Measurements from ENCODE around the gene ATP6V1B1. TPM values are rescaled to one million over a fixed set of nuclear protein-coding genes. Genes with fewer than 3 reads are reported as not detected.

The ATP6V1B1 gene
- total RNA-seq, 2 donors from 2014 or later, result not detected

DNA sequence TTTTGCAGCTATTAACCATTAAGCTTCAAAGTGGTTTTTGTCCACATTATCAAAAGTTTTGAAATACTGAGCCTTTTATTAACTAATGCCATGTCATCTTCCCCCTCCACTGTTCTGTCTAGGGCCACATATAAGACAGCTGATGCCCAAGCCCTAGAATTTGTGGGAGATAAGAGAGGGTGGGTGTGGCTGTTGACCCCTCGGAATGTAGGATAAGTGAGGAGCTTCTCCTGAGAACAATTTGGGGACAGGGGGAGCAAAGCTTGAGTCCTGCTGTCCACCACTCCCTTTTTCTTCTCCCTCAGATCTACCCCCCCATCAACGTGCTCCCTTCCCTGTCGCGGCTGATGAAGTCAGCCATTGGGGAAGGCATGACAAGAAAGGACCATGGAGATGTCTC is 28.4 kb downstream of the ATP6V1B1 start:
- H3K4me1 Mint-ChIP-seq, result peaks cover 2% of the 10 kb centered on the region
- no peak overlapping the region for H3K4me3 Mint-ChIP-seq
- no peak overlapping the region for H3K4me3 ChIP-seq (ENCODE audit: low read length)
- no peaks in the 10 kb centered on the region for H3K9me3 Mint-ChIP-seq
- DNase-seq, result no peak
- peaks cover 86% of the 10 kb centered on the region for H3K27me3 Mint-ChIP-seq (ENCODE audit: insufficient read depth)
- H3K27me3 ChIP-seq (ENCODE audit: control insufficient read depth, insufficient read depth, low read length, poor library complexity, severe bottlenecking), result peaks cover 77% of the 10 kb centered on the region
- no peaks in the 10 kb centered on the region for H3K36me3 ChIP-seq (ENCODE audit: control insufficient read depth, insufficient read depth, low read length)
- WGBS, 2 experiments (ENCODE audit: insufficient coverage in 1 of 2, insufficient read length in 1 of 2), result 75% methylated on average over 4 of the region's 4 CpGs; no CpG with 5 or more reads in 1 of the 2 experiments
- H3K4me1 ChIP-seq (ENCODE audit: control insufficient read depth, insufficient read depth, low read length), result no peaks in the 10 kb centered on the region
- no peak overlapping the region for H3K27ac ChIP-seq (ENCODE audit: low read depth, low read length)
- TF ChIP-seq, protein P1, sequence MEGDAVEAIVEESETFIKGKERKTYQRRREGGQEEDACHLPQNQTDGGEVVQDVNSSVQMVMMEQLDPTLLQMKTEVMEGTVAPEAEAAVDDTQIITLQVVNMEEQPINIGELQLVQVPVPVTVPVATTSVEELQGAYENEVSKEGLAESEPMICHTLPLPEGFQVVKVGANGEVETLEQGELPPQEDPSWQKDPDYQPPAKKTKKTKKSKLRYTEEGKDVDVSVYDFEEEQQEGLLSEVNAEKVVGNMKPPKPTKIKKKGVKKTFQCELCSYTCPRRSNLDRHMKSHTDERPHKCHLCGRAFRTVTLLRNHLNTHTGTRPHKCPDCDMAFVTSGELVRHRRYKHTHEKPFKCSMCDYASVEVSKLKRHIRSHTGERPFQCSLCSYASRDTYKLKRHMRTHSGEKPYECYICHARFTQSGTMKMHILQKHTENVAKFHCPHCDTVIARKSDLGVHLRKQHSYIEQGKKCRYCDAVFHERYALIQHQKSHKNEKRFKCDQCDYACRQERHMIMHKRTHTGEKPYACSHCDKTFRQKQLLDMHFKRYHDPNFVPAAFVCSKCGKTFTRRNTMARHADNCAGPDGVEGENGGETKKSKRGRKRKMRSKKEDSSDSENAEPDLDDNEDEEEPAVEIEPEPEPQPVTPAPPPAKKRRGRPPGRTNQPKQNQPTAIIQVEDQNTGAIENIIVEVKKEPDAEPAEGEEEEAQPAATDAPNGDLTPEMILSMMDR (conservative IDR thresholded peaks at IDR 0.05), result no peak
- no peak overlapping the region for H3K9ac ChIP-seq (ENCODE audit: extremely low read depth, low read length, poor library complexity, severe bottlenecking)
- no peaks in the 10 kb centered on the region for H3K9me3 ChIP-seq (ENCODE audit: control insufficient read depth, low read length)
- H3K36me3 Mint-ChIP-seq (ENCODE audit: low read depth), result no peaks in the 10 kb centered on the region
- no peak overlapping the region for H3K27ac Mint-ChIP-seq

DNA sequence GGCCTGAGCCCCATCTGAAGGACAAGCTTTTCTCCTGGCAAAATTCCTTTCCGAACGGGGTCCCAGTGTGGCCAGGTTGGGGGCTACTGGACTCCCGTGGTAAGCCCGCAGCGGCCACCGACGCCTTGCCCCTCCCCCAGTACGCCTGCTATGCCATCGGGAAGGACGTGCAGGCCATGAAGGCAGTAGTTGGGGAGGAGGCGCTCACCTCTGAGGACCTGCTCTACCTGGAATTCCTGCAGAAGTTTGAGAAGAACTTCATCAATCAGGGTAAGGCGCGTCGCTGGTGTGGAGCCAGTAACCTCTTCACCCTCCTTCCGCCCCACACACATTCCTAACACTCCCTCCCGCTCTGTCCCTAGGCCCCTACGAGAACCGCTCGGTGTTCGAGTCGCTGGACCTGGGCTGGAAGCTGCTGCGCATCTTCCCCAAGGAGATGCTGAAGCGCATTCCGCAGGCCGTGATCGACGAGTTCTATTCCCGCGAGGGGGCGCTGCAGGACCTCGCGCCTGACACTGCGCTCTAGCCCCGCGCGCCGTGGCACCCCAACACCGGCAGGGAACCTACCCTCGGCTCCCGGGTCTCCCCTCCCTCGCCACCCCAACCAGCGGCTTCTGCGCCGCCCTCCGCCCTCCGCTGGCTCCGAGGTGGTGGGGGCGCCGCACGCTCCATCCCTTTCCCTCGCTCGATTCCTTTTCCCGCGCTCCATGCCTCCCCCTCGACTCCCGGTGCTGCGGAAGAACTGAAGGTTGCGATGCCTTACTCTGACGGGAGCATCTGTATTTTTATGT is 29.1 kb downstream of the ATP6V1B1 start:
- TF ChIP-seq, protein P1 (conservative IDR thresholded peaks at IDR 0.05), result peak; percentile 93
- Mint-ChIP-seq H3K36me3 (ENCODE audit: low read depth) (no peaks in the 10 kb centered on the region), H3K27ac (no peak overlapping the region), H3K27me3 (ENCODE audit: insufficient read depth) (peaks cover 90% of the 10 kb centered on the region), H3K4me3 (peak overlapping the region; percentile 43), H3K9me3 (no peaks in the 10 kb centered on the region), H3K4me1 (peaks cover 2% of the 10 kb centered on the region)
- no peaks in the 10 kb centered on the region for H3K36me3 ChIP-seq (ENCODE audit: control insufficient read depth, insufficient read depth, low read length)
- no peak overlapping the region for H3K9ac ChIP-seq (ENCODE audit: extremely low read depth, low read length, poor library complexity, severe bottlenecking)
- no peak overlapping the region for H3K27ac ChIP-seq (ENCODE audit: low read depth, low read length)
- no peaks in the 10 kb centered on the region for H3K4me1 ChIP-seq (ENCODE audit: control insufficient read depth, insufficient read depth, low read length)
- DNase-seq, result peak; percentile 93
- WGBS, 2 experiments (ENCODE audit: insufficient coverage in 1 of 2, insufficient read length in 1 of 2), result 5 to 7% methylated on average over 18 to 58 of the region's 59 CpGs
- no peaks in the 10 kb centered on the region for H3K9me3 ChIP-seq (ENCODE audit: control insufficient read depth, low read length)
- peaks cover 84% of the 10 kb centered on the region for H3K27me3 ChIP-seq (ENCODE audit: control insufficient read depth, insufficient read depth, low read length, poor library complexity, severe bottlenecking)
- H3K4me3 ChIP-seq (ENCODE audit: low read length), result no peak overlapping the region

DNA sequence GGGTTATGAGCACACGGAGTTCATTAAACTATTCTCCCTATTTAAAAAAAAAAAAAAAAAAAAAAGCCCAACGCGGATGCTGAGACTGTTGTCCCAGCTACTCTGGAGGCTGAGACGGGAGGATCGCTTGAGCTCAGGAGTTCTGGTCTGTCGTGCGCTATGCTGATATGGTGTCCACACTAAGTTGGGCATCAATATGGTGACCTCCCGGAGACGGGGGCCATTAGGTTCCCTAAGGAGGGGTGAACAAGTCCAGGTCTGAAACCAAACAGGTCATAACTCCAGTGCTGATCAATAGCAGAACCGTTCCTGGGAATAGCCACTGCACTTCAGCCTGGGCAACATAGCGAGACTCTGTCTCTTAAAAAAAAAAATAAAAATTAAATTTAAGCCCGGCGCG is 29.8 kb downstream of the ATP6V1B1 start:
- Mint-ChIP-seq H3K36me3 (ENCODE audit: low read depth) (no peaks in the 10 kb centered on the region), H3K4me1 (peaks cover 2% of the 10 kb centered on the region), H3K4me3 (peak overlapping the region; percentile 43), H3K27ac (no peak overlapping the region), H3K27me3 (ENCODE audit: insufficient read depth) (peaks cover 93% of the 10 kb centered on the region), H3K9me3 (no peaks in the 10 kb centered on the region)
- Histone ChIP-seq H3K36me3 (ENCODE audit: control insufficient read depth, insufficient read depth, low read length) (no peaks in the 10 kb centered on the region), H3K27me3 (ENCODE audit: control insufficient read depth, insufficient read depth, low read length, poor library complexity, severe bottlenecking) (peaks cover 91% of the 10 kb centered on the region), H3K4me3 (ENCODE audit: low read length) (no peak overlapping the region), H3K27ac (ENCODE audit: low read depth, low read length) (no peak overlapping the region), H3K9ac (ENCODE audit: extremely low read depth, low read length, poor library complexity, severe bottlenecking) (no peak overlapping the region), H3K4me1 (ENCODE audit: control insufficient read depth, insufficient read depth, low read length) (no peaks in the 10 kb centered on the region), H3K9me3 (ENCODE audit: control insufficient read depth, low read length) (no peaks in the 10 kb centered on the region)
- TF ChIP-seq, protein P1 (conservative IDR thresholded peaks at IDR 0.05), result no peak
- DNase-seq, result peak; percentile 16
- WGBS, 2 experiments (ENCODE audit: insufficient coverage in 1 of 2, insufficient read length in 1 of 2), result 74 to 91% methylated on average over 8 to 14 of the region's 14 CpGs
